ENCODE results near the gene SLC6A6.

DNA sequence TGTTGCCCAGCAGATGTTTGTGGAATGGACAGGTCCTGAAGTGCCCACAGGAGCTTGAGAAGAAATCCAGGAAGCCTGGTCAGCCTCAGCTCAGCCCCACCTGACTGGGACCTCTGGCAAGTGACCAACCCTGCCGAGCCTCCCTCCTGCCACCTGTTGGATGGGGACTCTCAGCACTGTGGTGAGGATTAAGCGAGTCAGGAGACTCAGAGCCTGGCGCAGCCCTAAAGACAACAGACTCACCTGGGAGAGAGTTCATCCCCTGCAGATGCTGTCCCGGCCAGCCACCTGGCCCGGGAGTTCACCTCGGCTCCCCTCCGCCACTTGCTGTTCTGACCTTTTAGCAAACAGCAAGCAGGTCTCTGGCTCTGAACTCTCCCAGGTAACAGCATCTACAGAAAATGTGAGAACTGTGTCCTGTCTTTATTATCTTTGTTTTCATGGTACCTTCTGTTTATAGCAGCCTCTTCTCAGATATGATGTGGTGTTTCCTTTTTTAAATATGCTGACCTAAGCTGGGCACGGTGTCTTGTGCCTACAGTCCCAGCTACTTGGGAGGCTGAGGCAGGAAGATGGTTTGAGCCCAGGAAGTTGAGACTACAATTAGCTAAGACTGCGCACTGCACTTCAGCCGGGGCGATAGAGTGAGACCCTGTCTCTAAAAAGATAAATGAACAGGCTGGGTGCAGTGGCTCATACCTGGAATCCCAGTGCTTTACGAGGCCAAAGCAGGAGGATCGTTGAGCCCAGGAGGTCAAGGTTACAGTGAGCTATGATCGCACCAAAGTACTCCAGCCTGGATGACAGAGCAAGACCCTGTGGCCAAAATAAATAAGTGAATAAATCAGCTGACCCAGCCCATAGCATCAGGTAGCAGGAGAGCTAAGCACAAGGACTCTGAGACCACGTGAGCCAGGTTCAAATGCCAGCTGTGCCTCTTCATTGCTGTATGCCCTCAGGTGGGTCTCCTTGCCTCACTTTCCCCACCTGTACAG, 32.4 kb upstream of the SLC6A6 start:
- TF ChIP-seq, protein P1, sequence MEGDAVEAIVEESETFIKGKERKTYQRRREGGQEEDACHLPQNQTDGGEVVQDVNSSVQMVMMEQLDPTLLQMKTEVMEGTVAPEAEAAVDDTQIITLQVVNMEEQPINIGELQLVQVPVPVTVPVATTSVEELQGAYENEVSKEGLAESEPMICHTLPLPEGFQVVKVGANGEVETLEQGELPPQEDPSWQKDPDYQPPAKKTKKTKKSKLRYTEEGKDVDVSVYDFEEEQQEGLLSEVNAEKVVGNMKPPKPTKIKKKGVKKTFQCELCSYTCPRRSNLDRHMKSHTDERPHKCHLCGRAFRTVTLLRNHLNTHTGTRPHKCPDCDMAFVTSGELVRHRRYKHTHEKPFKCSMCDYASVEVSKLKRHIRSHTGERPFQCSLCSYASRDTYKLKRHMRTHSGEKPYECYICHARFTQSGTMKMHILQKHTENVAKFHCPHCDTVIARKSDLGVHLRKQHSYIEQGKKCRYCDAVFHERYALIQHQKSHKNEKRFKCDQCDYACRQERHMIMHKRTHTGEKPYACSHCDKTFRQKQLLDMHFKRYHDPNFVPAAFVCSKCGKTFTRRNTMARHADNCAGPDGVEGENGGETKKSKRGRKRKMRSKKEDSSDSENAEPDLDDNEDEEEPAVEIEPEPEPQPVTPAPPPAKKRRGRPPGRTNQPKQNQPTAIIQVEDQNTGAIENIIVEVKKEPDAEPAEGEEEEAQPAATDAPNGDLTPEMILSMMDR (IDR thresholded peaks at IDR 0.05), result peak in 4 of 5 experiments; percentile 20 to 48 (median 38)
- TF ChIP-seq EP300 (IDR thresholded peaks at IDR 0.05; ENCODE audit: low read depth) (no peak), POLR2A (IDR thresholded peaks at IDR 0.05) (no peak)
